Testis (tissue), 3 donors: ENCODE data around the gene DDR1. TPM values are rescaled to one million over a fixed set of nuclear protein-coding genes. Genes with fewer than 3 reads are reported as not detected.

ENCODE experiments used
- DNase-seq: peaks from one replicate; pipeline ENCODE4 v3.0.0-alpha.2; 2019
- H3K27ac ChIP-seq, 2 donors: fragments of 200-600 bp; sonication (generic); one replicate each; pipeline ENCODE4 v1.5.1; 2019
- H3K27me3 ChIP-seq: fragments of 200-600 bp; sonication (generic); one replicate; pipeline ENCODE4 v1.5.1; 2019
- H3K36me3 ChIP-seq: fragments of 200-600 bp; sonication (generic); one replicate; pipeline ENCODE4 v1.5.1; 2017; ENCODE audit warnings: low read depth; ENCODE audit errors: missing control alignments
- H3K4me1 ChIP-seq: fragments of 200-600 bp; sonication (generic); one replicate; pipeline ENCODE4 v1.5.1; 2019
- H3K4me3 ChIP-seq, 2 donors: fragments of 200-600 bp; sonication (generic); one replicate each; pipeline ENCODE4 v1.5.1; 2017 to 2019
- H3K9me3 ChIP-seq: fragments of 200-600 bp; sonication (generic); one replicate; pipeline ENCODE4 v1.5.1; 2017
- POLR2A ChIP-seq: fragments of 450-650 bp; IDR thresholded peaks from one replicate; pipeline ENCODE4 v1.6.1; 2017; ENCODE audit warnings: antibody characterized with exemption, mild to moderate bottlenecking, moderate library complexity
- WGBS, 2 donors: methylation state at CpG; one replicate each; pipeline ENCODE4 v1.1.5; 2018; 5-methylcytosine and 5-hydroxymethylcytosine counted together
- intact Hi-C: fragments of 100-400 bp; cut with DNase I; formaldehyde crosslinking; loops from one replicate; pipeline ENCODE4 v1.15.1; 2023; ENCODE audit warnings: low total_unique reads
- polyA plus RNA-seq: library from polyadenylated mRNA; stranded (reverse); fragments of 350-450 nt; fragmentation: Illumina TruSeq; extraction: RNeasy Lipid Tissue Mini Kit (QIAGEN cat#74804); gene quantifications from one replicate; pipeline ENCODE4 v1.2.3, GENCODE V29; 2014; ENCODE audit warnings: low read depth, low replicate concordance; ENCODE audit not compliant: insufficient read depth
- total RNA-seq, 2 donors: library from RNA; depleted of rRNA; stranded (reverse); fragments of >200 nt; gene quantifications; one replicate each; pipeline ENCODE4 v1.2.3, GENCODE V29; 2016
- TF ChIP-seq, protein P1 (sequence below), 3 experiments: fragments of 450-650 bp in 2 of 3; fragments of 200-600 bp in 1 of 3; sonication (generic) in 1 of 3; IDR thresholded peaks; one replicate each; pipeline ENCODE4 v1.5.1; 2016 to 2019; ENCODE audit warnings: antibody characterized with exemption in 3 of 3, mild to moderate bottlenecking in 2 of 3, moderate library complexity in 1 of 3

DDR1 gene
- total and polyA plus RNA-seq, 3 donors from 2014 or later, result 33.8 to 97.6 (median 94.6) TPM

DNA sequence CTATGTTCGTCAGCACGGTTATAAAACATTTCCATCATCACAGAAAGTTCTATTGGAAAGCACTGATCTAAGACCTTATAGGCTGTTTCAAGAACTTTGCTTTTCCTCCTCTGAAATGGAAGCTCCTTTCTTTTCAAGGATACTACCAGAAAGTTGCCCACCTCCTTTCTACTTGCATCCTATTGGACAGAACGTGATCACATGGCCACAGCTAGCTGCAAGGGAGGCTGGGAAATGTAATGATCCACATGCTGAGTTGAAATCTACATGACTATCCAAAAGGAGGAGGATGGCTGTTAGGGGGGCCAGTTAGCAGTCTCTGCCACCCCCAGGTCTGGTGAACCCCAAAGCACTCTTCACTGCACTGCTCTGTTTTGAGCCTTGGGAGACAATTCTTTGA, 44.4 kb downstream of the DDR1 start:
- no peak for TF ChIP-seq POLR2A
- TF ChIP-seq, protein P1, sequence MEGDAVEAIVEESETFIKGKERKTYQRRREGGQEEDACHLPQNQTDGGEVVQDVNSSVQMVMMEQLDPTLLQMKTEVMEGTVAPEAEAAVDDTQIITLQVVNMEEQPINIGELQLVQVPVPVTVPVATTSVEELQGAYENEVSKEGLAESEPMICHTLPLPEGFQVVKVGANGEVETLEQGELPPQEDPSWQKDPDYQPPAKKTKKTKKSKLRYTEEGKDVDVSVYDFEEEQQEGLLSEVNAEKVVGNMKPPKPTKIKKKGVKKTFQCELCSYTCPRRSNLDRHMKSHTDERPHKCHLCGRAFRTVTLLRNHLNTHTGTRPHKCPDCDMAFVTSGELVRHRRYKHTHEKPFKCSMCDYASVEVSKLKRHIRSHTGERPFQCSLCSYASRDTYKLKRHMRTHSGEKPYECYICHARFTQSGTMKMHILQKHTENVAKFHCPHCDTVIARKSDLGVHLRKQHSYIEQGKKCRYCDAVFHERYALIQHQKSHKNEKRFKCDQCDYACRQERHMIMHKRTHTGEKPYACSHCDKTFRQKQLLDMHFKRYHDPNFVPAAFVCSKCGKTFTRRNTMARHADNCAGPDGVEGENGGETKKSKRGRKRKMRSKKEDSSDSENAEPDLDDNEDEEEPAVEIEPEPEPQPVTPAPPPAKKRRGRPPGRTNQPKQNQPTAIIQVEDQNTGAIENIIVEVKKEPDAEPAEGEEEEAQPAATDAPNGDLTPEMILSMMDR (IDR thresholded peaks at IDR 0.05), result no peak
- no peaks in the 10 kb centered on the region for H3K9me3 ChIP-seq

DNA sequence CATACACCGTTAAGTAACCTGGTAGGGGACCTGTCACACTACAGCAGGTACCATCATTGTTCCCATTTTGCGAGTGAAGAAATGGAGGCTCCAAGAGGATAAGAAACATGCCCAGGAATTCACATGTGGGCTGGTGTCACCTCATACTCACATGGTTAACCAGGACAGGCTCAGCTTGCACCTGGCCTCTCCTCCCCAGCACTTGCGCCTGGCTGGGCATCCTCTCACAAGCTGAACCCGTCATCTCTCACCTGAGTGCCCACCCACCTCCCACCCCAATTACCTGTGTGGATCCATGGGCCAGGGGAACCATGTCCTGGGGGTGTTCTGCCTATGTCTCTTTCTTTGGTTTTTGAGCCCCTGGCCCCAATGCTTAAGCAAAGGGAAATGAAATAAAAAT, 46.2 kb downstream of the DDR1 start:
- no peaks in the 10 kb centered on the region for H3K27me3 ChIP-seq
- no peaks in the 10 kb centered on the region for H3K4me1 ChIP-seq
- no peak for TF ChIP-seq POLR2A
- TF ChIP-seq, protein P1 (IDR thresholded peaks at IDR 0.05), result no peak
- no peaks in the 10 kb centered on the region for H3K9me3 ChIP-seq
- H3K36me3 ChIP-seq, result no peaks in the 10 kb centered on the region
- no peak overlapping the region for H3K4me3 ChIP-seq
- no peak for DNase-seq
- intact Hi-C loops, result no loop called here
- H3K27ac ChIP-seq, result no peak overlapping the region
- 92 to 100% methylated on average over 4 of the region's 4 CpGs for WGBS, 2 donors

More for the DNA sequence above, 44.4 kb downstream of the DDR1 start:
- H3K27me3 ChIP-seq, result no peaks in the 10 kb centered on the region
- WGBS, 2 donors, result 95 to 98% methylated on average over 3 of the region's 3 CpGs
- no peak overlapping the region for H3K27ac ChIP-seq
- intact Hi-C loops, result no loop called here
- no peaks in the 10 kb centered on the region for H3K36me3 ChIP-seq
- DNase-seq, result no peak
- no peak overlapping the region for H3K4me3 ChIP-seq
- no peaks in the 10 kb centered on the region for H3K4me1 ChIP-seq

DNA sequence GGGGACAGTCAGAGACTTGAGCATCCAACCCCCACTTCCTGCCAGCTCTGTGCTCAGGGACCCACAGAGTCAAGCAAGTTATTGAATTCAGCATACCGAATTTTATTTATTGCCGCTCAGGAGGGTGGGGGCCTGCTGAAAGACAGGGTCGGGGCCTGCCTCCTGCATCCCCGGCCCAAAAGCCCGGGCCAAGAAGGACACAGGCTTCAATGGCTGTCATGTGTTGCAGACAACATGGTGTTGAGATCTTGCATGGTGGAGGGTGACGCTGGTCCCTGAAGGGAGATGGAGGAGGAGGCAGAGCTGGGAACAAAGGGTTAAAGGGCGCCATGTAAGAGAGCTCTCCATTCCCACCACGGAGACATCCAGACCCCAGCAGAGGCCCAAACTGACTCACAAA, 47.0 kb downstream of the DDR1 start:
- no peaks in the 10 kb centered on the region for H3K9me3 ChIP-seq
- no peaks in the 10 kb centered on the region for H3K36me3 ChIP-seq
- no peaks in the 10 kb centered on the region for H3K27me3 ChIP-seq
- intact Hi-C loops, result no loop called here
- WGBS, 2 donors, result 47 to 68% methylated on average over 7 to 8 of the region's 8 CpGs
- H3K4me1 ChIP-seq, result no peaks in the 10 kb centered on the region
- TF ChIP-seq, protein P1 (IDR thresholded peaks at IDR 0.05), result no peak
- no peak for TF ChIP-seq POLR2A
- no peak overlapping the region for H3K27ac ChIP-seq
- H3K4me3 ChIP-seq, result no peak overlapping the region
- DNase-seq, result no peak

DNA sequence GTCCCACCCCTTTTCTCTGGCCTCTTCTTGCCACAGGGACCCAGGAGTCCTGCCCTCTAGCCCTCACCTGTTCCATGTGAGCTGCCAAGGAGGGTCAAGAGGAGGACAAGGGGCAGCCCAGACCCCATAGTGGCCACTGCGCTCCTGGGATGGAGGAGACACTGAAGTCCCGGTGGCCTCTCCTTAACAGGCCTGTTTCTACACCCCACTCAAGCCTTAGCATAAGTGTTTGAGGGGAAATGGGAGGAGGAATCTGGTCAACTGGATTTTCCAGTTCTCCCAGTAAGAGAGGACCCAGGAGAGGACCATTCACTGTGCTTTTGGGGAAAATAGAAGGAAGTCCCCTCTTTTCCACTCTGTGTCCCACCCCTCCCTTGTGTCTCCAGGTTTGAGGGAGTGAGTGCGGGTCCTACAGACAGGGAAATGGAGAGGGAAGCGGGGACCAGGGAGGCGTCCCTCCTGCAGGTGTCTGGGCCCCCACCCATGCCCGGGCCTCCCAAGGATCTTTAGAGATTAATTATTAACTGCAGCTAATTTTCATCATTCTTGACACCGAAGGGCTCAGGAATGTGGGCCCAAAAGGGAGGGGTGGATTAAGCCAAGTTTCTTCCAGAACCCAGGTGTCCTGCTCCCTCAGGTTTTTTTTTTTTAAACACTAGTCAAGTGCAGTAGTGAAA, 47.8 kb downstream of the DDR1 start, which contains the start of gene SFTA2:
TSS of gene SFTA2 (minus strand) at position 202 of the 677 bp plus-strand sequence. CDS start at position 128, 74 bp downstream.
- 91 to 92% methylated on average over 5 to 7 of the region's 7 CpGs for WGBS, 2 donors

More for the DNA sequence above, 47.8 kb downstream of the DDR1 start, which contains the start of gene SFTA2:
- no peak within 1 kb of the TSS for H3K4me3 ChIP-seq
- no peaks in the 10 kb centered on the region for H3K4me1 ChIP-seq
- intact Hi-C loops, result no loop called here
- TF ChIP-seq POLR2A, result no peak
- TF ChIP-seq, protein P1 (IDR thresholded peaks at IDR 0.05), result no peak
- no peak within 1 kb of the TSS for H3K27ac ChIP-seq
- H3K36me3 ChIP-seq, result no peaks in the 10 kb centered on the region
- H3K27me3 ChIP-seq, result no peaks in the 10 kb centered on the region
- H3K9me3 ChIP-seq, result no peaks in the 10 kb centered on the region
- DNase-seq, result no peak
